ENCODE measurements around the gene ST8SIA6.
"Not testable (repeated sequence)": the region's sequence is repeated elsewhere in the genome, so short reads cannot be mapped to it uniquely, and the experiment has no call there.

The ST8SIA6 gene, protein sequence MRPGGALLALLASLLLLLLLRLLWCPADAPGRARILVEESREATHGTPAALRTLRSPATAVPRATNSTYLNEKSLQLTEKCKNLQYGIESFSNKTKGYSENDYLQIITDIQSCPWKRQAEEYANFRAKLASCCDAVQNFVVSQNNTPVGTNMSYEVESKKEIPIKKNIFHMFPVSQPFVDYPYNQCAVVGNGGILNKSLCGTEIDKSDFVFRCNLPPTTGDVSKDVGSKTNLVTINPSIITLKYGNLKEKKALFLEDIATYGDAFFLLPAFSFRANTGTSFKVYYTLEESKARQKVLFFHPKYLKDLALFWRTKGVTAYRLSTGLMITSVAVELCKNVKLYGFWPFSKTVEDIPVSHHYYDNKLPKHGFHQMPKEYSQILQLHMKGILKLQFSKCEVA

GRCh38 chr10:17454161-17455014 lies at the start of gene ST8SIA6:
TSS of gene ST8SIA6 (minus strand) at chr10:17454595. CDS start at chr10:17454255, 340 bp downstream.
- DNase-seq: no peak

GRCh38 chr10:17503795-17504194 lies 49.4 kb upstream of the ST8SIA6 start:
- no peak for DNase-seq

GRCh38 chr10:17502814-17503213 lies 48.4 kb upstream of the ST8SIA6 start:
- no peak for DNase-seq

- not testable (repeated sequence) for DNase-seq
Measured at GRCh38 chr10:17499014-17499413, 44.6 kb upstream of the ST8SIA6 start.

GRCh38 chr10:17497446-17498030 lies 43.1 kb upstream of the ST8SIA6 start:
- DNase-seq: no peak

DNA sequence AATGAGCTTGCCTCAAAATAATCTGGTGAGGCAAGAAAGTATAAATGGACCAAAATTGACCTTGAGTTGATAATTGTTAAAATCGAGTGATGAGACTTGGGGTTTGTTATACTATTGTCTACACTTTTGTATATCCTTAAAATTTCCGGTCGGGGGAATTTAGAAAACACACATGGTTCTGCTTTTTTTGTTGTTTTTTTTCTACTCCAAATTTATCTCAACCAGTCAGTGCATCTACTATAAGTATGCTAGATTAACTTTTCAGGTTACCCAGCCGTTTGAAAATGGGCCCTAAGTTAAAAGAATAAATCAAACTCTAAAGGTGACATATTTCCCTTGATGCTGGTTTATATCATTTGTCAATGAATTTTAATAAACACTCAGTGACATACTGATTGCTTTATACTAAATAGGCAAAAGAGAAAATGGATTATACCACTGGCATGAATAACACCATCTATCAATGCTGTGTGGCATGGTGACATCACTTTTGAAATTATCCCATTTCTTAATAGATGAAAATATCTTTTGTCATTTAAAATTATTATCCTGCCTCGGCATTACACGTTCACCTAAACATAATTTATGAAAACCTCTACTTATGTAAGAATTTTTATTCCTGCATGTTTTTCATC lies 40.3 kb upstream of the ST8SIA6 start:
- DNase-seq: no peak

DNA sequence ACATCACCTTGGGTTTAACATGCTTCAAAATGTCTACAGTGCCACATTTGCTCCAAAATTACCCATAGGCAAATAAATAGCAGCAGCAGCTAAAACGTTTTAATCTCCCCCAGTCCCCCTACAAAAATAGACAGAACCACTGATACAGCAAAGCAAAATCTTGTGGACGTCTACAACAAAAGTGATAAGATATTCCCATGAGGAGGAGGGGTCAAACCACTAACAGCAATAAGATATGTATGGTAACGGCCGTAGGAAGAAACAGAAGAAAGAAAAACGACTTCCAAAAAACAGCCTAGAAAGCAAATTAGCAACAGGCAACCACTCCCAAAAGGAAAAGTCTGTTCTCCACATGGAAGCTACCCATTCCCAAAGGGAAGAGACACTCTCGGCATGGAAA lies 34.5 kb upstream of the ST8SIA6 start:
- DNase-seq: no peak

GRCh38 chr10:17483079-17483478 lies 28.7 kb upstream of the ST8SIA6 start:
- no peak for DNase-seq

GRCh38 chr10:17479822-17480221 lies 25.4 kb upstream of the ST8SIA6 start:
- DNase-seq: no peak

DNA sequence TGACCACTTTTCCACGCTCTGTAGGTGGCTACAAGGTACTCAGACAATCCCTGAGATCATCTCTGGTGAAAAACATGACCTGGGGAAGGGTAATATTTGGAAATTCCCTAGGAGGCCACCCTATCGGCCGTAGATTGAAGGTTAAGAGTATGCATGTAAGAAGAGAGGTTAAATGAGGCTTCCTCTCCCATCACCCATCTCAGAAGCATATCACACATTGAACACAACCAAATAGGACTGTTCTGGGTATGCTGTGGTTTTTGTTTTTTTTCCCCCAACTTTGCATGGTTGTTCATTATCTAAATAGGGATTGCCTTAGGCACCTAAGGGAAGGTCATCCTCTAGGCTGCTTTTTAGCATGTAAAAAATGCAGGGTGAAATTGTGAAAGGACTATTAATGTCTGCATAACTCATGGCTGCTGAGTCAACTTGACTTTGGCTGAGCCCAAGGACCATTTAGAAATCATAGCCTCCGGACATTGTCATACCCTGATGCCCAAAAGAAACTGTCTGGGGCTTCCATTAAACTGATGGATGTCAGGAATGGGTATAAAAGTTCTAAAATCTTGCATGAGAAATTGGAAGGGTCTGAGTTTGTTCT lies 24.7 kb upstream of the ST8SIA6 start:
- no peak for DNase-seq

DNA sequence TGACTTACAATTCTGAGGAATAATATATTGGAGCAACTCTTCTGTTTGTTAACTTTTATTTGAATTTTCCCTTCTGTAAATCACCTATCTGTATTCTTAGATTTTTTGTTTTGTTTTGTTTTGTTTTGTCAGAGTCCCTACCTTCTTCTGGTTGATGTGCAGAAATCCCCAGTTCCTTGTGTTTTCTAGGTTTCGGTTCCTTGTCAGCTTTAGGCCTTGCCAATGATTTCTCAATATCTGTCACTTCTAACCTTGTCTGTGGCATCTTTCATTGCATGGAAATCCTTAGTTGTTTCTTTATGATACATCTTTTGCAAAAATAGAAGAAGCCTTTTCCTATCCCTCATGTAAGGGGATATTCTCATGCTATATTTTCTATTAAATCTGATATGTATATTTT lies 21.7 kb upstream of the ST8SIA6 start:
- DNase-seq: no peak

DNA sequence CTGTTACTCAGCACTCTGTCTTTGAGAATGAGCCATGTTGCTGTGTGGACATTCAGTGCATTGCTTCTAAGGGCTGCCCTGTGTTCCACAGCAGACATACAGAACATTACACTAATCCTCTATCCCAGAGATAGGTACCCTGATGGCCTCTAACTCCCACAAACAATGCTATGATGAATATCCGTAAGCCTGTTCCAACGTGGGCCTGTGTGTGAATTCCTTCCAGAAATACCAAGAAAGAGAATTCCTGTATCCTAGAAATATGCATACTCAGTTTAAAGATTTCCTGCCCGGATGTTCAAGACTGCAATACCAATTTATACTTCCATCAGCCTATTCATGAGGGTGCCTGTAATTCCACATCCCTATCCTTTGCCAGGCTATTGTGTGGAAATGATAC lies 21.3 kb upstream of the ST8SIA6 start:
- no peak for DNase-seq

- DNase-seq: no peak
Measured at GRCh38 chr10:17474595-17475323, 20.4 kb upstream of the ST8SIA6 start.

DNA sequence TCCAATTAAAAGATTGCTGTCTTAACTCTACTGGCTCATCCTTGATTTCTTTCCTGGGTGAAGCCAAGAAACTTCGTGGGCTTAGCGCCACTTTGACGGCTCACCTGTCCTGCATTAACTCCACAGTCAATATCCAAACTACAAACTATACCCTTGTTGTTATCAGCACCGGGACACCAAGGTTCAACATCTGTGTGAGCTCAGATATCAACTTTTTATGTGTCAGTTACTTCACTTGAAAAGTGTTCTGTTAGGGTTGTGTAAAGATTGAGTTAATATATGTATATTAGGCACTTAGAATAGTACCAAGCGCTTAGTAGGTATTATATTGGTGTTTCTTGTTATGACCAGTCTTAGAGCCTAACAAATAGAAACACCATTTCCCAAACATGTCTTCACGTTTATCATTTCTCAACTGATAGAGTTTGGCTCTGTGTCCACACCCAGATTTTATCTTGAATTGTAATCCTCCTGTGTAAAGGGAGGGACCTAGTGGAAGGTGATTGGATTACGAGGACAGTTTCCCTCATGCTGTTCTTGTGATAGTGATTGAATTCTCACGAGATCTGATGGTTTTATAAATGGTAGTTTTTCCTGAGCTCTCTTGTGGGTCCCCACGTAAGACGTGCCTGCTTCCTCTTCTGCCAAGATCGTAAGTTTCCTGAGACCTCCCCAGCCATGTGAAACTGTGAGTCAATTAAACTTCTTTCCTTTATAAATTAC lies 19.0 kb upstream of the ST8SIA6 start:
- DNase-seq: no peak

GRCh38 chr10:17472481-17473227 lies 18.3 kb upstream of the ST8SIA6 start:
- DNase-seq: no peak

GRCh38 chr10:17470246-17470645 lies 15.9 kb upstream of the ST8SIA6 start:
- no peak for DNase-seq

DNA sequence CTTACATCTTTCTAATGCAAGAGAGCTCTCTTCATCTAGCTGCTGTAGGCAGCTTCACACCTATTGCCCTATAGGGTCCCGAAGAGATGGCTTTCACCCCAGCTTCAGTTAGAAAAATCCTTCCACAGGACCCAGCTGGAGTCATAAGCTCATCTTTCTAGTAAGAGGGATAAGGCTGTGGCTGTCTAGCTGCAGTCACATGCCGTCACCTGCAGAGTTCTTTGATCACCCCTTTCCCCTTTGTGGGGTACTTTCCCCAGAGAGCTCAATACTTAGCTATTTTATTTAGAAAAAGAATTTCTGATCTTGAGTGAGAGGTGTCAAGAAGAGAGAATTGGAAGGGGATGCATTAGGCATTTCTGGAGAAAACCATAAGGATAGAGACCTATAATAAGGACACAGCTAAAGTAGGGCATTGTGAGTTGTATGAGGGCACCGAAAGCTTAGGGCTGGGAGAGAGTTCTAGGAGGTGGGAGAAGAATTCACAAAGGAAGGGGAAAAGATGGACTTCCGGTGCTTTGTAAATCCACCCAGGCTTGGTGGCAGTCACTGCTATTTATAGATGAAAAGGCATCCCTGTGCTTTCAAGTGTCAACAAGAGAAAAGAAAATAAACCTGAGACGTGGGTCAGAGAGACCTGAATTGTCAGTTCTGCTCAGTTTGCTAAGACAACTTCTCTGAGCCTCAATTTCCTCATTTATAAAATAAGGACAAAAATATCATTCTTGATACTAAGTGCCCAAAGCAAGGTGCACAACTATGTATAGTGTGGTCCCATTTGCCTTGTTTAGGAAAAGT lies 11.1 kb upstream of the ST8SIA6 start:
- DNase-seq: no peak

DNA sequence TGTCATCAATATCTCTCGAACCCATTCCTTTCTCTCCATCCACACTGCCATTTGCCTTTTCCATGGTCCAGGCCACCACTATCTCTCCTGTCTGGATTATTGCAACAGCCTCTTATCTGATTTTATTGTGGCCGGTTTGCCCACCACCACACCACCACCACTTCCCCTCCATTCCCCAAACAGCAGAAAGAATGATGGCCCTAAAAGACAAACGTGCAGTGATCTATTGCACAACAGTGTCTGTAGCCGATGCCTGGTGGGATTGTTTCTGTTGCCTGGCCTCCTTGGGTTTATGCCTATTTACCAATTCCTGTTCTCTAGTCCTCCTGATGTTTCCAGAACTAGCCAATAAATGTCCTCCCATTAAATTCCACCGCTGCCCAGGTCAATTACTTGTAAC lies 10.2 kb upstream of the ST8SIA6 start:
- no peak for DNase-seq

DNA sequence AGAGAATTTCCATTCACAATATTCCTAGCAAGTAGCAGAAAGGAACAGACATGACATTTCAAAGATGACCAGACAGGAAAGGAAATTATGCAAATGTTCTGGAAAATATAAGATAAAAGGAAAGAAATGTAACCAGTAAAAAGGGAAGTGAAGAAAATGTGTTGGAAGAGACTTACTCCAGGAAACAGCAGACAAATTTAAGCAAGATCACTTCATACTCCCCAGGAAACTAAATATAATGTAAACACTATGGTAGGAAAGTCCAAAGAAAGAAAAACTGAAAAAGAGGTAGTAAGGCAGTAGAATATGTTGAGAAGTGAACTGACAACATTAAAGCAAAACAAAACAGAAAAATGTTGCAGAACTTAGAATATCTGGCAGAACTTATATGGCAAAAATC lies 6.4 kb upstream of the ST8SIA6 start:
- DNase-seq: no peak

GRCh38 chr10:17457083-17457482 lies 2.7 kb upstream of the ST8SIA6 start:
- no peak for DNase-seq
